ENCODE data around the gene WDR53.
"Not testable (repeated sequence)": the region's sequence is repeated elsewhere in the genome, so short reads cannot be mapped to it uniquely, and the experiment has no call there.

The WDR53 gene

GRCh38 chr3:196568246-196569002 lies at the start of gene WDR53, which contains the start of gene FBXO45:
TSS of gene WDR53 (minus strand) at chr3:196568554. CDS start at chr3:196561475, 7,079 bp downstream.
TSS of gene FBXO45 (plus strand) at chr3:196568660. CDS start at chr3:196568985, 325 bp downstream.
- peak; percentile 97 for DNase-seq

- DNase-seq: no peak
These were observed 48.9 kb upstream of the WDR53 start for GRCh38 chr3:196617256-196617655.

GRCh38 chr3:196615234-196615633 lies 46.9 kb upstream of the WDR53 start:
- DNase-seq: not testable (repeated sequence)

DNA sequence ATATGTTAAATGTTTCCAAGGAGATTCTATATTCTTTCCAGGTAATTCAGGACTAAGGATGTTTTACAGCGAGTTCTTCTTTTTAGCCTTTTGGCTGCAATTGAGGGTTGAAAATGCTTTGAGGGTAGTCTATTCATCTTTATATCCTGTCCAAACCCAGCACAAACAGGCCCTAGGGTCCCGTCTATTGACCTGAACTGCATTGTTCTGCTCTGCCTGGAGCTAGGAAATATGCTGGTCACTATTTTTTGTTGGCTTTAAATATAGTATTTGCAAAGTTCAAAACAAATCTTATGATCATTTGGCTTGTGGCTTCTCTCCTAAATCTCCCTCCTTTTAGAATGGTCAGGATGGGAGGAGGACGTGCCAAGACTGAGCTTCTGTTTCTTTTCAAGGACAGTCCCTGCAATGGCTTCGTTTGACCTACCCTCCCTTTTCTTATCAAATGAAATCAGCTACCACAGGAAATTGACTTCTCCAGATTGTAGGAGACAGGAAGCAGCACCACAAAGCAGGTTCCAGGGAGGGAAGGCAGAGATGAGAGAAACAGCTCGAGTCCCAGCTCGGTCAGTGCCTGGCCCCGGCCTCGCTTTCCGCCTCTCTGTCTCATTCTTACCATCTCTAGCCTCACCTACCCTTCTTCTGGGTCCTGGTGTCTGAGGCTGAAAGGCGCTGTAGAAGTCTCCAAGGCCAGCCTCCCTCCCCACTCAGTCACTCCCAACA lies 43.6 kb upstream of the WDR53 start:
- DNase-seq: peak; percentile 44

DNA sequence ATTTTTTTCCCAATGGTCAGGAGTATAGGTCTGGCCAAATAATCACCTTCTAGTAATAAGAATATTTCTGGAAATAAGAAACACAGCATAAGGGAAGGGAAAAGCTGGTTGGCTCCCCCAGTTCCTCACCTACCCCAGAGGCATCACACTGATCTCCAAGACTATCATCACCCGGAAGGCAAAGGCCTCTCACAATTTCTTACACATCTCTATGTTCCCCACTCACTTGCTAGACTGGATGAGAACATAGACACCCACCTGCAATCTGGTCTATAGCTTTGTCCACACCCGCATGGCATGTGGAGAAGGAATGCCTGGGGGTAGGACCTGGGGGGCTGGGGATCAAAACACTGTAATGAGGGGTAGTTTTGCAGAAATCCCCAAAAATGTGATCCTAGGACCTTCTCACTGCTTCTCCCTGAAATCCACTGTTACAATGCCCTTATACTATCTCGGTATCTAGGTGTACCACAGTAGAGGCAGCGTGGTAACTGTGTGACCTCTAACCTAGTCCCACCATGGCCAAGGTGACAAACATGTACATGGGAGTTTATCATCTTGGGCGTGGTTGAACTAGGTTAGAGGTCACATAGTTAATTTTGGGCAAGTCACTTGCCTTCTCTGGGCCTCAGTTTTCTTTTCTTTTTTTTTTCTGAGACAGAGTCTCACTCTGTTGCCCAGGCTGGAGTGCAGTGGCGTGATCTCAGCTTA lies 41.6 kb upstream of the WDR53 start:
- peak; percentile 34 for DNase-seq

- peak; percentile 94 for DNase-seq
These were observed 41.0 kb upstream of the WDR53 start for GRCh38 chr3:196609343-196609775.

- DNase-seq: no peak
These were observed 40.3 kb upstream of the WDR53 start for GRCh38 chr3:196608693-196609092.

- DNase-seq: peak; percentile 44
These were observed 36.2 kb upstream of the WDR53 start for GRCh38 chr3:196604548-196604947.

GRCh38 chr3:196603683-196604082 lies 35.3 kb upstream of the WDR53 start:
- no peak for DNase-seq

- DNase-seq: no peak
These were observed 34.3 kb upstream of the WDR53 start for GRCh38 chr3:196602673-196603072.

GRCh38 chr3:196600359-196600758 lies 32.0 kb upstream of the WDR53 start:
- no peak for DNase-seq

GRCh38 chr3:196599734-196600128 lies 31.4 kb upstream of the WDR53 start:
- DNase-seq: no peak

DNA sequence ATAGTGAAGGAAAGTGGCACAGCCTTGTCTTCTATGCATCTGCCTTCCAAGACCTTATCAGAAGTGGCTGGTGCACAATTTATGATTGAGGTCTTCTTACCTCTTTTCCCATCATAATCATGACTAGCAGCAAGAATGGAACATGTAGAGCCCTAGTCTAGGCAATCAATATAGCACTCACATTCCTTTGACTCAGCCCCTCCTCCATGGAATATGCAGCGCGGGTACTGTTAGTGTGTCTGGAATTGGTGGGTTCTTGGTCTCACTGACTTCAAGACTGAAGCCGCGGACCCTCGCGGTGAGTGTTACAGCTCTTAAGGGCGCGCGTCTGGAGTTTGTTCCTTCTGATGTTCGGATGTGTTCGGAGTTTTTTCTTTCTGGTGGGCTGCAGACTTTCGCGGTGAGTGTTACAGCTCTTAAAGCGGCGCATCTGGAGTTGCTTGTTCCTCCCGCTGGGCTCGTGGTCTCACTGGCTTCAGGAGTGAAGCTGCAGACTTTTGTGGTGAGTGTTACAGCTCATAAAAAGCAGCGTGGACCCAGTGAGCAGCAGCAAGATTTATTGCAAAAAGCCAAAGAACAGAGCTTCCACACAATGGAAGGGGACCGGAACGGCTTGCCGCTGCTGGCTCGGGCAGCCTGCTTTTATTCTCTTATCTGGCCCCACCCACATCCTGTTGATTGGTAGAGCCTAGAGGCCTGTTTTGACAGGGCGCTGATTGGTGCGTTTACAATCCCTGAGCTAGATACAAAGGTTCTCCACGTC lies 29.8 kb upstream of the WDR53 start:
- peak; percentile 59 for DNase-seq

GRCh38 chr3:196596355-196596754 lies 28.0 kb upstream of the WDR53 start:
- DNase-seq: no peak

DNA sequence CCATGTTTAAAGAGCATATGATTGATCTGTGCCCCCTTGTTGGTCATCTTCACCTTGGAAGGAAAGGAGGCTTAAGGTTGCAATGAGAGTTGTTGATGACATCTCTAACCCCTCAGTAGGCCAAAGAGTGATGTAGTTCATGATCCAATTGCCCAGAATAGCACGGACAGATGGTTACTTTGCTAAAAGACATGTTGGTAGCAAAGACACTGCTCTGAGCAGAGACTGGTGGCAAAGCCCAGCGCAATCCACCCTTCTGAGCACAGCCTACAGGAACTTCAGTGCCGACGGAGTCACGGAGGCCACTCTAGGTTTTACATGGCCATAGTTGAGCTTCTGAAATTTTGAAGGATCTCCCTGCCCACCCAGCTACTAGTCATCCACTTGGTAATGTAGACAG lies 21.9 kb upstream of the WDR53 start:
- DNase-seq: no peak

GRCh38 chr3:196585044-196585757 lies 16.8 kb upstream of the WDR53 start:
- no peak for DNase-seq

GRCh38 chr3:196572389-196572788 lies 4.0 kb upstream of the WDR53 start:
- no peak for DNase-seq

- DNase-seq: not testable (repeated sequence)
These were observed 2.0 kb upstream of the WDR53 start for GRCh38 chr3:196570332-196570731.

DNA sequence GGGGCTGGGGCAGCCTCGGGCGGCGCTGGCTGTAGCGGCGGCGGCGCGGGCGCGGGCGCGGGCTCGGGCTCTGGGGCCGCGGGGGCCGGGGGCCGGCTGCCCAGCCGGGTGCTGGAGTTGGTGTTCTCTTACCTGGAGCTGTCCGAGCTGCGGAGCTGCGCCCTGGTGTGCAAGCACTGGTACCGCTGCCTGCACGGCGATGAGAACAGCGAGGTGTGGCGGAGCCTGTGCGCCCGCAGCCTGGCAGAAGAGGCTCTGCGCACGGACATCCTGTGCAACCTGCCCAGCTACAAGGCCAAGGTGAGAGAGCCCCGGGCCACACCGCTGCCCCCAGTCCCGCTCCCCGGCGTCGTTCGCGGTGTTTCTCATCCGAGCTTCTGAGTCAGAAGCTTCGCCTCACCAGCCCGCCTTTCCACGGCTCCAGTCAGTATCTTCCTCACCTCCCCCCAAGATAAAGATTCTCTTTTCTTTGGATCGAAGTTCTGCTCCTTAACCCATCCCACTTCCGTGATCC lies 706 bp upstream of the WDR53 start:
- peak; percentile 54 for DNase-seq

DNA sequence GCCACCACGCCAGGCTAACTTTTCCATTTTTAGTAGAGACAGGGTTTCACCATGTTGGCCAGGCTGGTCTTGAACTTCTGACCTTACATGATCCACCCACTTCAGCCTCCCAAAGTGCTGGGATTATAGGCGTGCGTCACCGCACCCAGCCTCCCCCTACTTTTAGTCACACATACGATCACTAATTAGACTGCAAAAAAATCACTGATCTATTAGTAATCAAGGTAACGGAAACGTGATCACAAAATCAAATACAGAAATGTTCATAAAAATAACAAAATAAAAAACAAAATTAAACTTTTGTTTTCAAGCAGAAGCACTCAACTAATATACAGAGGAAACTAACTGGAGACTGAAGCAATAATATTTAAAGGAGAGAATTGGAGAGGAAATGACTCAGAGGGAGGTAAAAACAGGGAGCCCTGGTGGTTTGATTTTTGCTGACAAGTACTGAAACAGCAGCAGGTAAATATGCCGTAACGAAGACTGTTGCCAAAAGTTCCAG lies 4.6 kb downstream of the WDR53 start:
- peak; percentile 77 for DNase-seq

GRCh38 chr3:196559826-196560225 lies 8.5 kb downstream of the WDR53 start:
- DNase-seq: peak; percentile 8

DNA sequence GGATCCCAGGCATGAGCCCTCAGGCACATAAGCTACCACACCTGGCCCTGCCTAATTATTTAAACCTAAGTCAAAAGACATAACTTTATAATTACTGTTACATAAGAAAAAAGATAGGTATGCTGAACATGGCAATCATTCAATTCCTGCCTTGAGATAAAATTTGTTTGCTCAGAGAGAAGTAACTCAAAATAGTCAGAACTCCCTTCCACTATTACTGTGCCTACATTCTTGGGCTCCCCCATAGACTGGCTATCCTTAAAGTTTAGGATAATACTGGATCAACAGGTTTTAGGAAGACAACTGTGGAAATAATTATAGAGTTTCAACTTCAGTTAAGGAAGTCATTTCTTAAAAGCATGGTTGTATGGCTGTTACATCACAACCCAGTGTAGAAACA lies 9.9 kb downstream of the WDR53 start:
- no peak for DNase-seq
